ENCODE data around the gene STXBP5. TPM values are rescaled to one million over a fixed set of nuclear protein-coding genes. Genes with fewer than 3 reads are reported as not detected.

The STXBP5 gene
- total RNA-seq, 1 experiment from 2014 or later = 30.5 TPM

DNA sequence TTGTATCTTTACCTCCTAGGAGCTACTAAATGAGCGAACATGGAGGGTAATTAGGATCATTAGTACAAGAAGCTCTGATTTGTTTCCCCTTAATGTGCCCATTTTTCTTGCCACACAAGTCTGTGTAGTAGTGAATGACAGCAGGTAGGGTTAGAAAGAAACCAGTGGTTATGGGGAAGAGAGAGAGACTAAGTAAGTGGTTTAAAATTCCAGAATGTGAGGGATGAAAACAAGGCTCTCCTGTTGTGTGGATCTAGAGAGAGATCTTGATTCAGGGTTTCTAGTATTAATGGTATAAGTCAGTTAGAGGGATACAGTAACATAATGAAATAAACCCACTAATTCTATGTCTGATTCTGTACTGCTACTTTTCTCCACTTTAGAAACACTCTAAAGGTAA lies 22.7 kb downstream of the STXBP5 start:
- no peaks in the 10 kb centered on the region for H3K9me3 ChIP-seq (ENCODE audit: low read length)
- no peak overlapping the region for H2AFZ ChIP-seq (ENCODE audit: low read length)
- H4K20me1 ChIP-seq (ENCODE audit: insufficient read depth, low read depth, low read length) = no peaks in the 10 kb centered on the region
- H3K36me3 ChIP-seq (ENCODE audit: insufficient read depth, low read length) = peaks cover 33% of the 10 kb centered on the region; the same call in 1 of the 2 replicates
- no peak overlapping the region for H3K27ac ChIP-seq (ENCODE audit: low read length)
- no peak overlapping the region for H3K4me2 ChIP-seq (ENCODE audit: low read depth, low read length, poor library complexity, severe bottlenecking)
- peaks cover 12% of the 10 kb centered on the region for H3K4me1 ChIP-seq (ENCODE audit: low read length)
- H3K27me3 ChIP-seq (ENCODE audit: low read length) = no peaks in the 10 kb centered on the region
- no peak overlapping the region for H3K4me3 ChIP-seq (ENCODE audit: low read length)
- H3K79me2 ChIP-seq (ENCODE audit: low read length) = peaks cover 93% of the 10 kb centered on the region
- H3K9me2 ChIP-seq (replicated peaks; ENCODE audit: insufficient read depth, low read length) = no peaks in the 10 kb centered on the region
- DNase-seq = no peak
- H3K9ac ChIP-seq (ENCODE audit: low read length) = no peak overlapping the region

DNA sequence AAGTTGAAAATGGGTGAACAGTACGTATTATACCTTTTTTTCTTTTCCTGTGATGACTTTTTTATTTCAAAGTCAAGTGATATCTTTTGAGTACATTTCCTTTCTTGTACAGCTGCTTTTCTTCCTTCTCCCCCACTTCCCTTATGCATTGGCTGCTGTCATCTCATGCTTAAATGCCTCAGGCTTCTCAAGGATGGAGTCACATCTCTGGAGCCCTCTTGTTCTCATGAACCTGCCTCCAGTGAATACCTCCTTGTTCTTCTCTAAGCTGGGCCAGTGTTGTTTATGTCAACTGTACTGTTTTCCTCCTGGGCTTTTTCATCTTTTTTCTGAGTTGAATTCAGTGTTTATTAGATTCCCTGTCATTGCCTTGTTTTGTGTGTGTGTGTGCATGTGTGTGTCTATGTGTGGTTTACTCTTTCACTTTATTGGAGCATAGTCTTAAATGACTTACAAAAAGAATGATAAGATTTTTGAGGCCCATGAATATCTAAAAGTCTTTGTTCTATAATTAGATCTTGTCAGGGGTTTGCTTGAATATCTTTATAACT lies 23.6 kb downstream of the STXBP5 start:
- H3K36me3 ChIP-seq (ENCODE audit: insufficient read depth, low read length) = peaks cover 29% of the 10 kb centered on the region; the same call in 1 of the 2 replicates
- H3K27me3 ChIP-seq (ENCODE audit: low read length) = no peaks in the 10 kb centered on the region
- no peak overlapping the region for H3K27ac ChIP-seq (ENCODE audit: low read length)
- peak; percentile 38 for DNase-seq
- H3K9ac ChIP-seq (ENCODE audit: low read length) = no peak overlapping the region
- H4K20me1 ChIP-seq (ENCODE audit: insufficient read depth, low read depth, low read length) = no peaks in the 10 kb centered on the region
- H3K4me3 ChIP-seq (ENCODE audit: low read length) = no peak overlapping the region
- H3K79me2 ChIP-seq (ENCODE audit: low read length) = peaks cover 93% of the 10 kb centered on the region
- H3K9me2 ChIP-seq (replicated peaks; ENCODE audit: insufficient read depth, low read length) = no peaks in the 10 kb centered on the region
- H3K4me1 ChIP-seq (ENCODE audit: low read length) = peaks cover 12% of the 10 kb centered on the region
- no peak overlapping the region for H2AFZ ChIP-seq (ENCODE audit: low read length)
- no peaks in the 10 kb centered on the region for H3K9me3 ChIP-seq (ENCODE audit: low read length)
- H3K4me2 ChIP-seq (ENCODE audit: low read depth, low read length, poor library complexity, severe bottlenecking) = no peak overlapping the region

DNA sequence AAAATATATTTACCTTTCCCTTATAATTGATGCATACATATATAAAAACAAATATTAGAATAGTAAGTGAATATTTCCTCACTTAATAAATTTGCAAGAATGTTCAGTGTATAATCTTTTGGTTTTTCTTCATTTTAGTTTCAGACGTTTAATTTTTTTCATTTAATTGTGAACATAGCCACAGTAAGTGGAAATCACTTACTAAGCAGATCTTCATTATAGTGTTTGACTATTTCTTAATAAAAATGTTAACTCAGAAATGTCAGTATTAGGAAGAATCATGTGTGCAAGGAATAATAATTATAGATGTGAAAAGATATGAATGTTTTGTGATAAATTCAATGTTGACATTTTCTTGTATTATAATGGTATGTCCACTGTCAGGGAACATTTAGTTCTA lies 27.4 kb downstream of the STXBP5 start:
- Histone ChIP-seq H3K27me3 (ENCODE audit: low read length) (no peaks in the 10 kb centered on the region), H3K9me2 (replicated peaks; ENCODE audit: insufficient read depth, low read length) (no peaks in the 10 kb centered on the region), H4K20me1 (ENCODE audit: insufficient read depth, low read depth, low read length) (no peaks in the 10 kb centered on the region), H3K36me3 (ENCODE audit: insufficient read depth, low read length) (peaks cover 13% of the 10 kb centered on the region; the same call in 1 of the 2 replicates), H3K4me2 (ENCODE audit: low read depth, low read length, poor library complexity, severe bottlenecking) (no peak overlapping the region), H3K4me1 (ENCODE audit: low read length) (peaks cover 12% of the 10 kb centered on the region), H3K4me3 (ENCODE audit: low read length) (no peak overlapping the region), H2AFZ (ENCODE audit: low read length) (no peak overlapping the region), H3K9ac (ENCODE audit: low read length) (no peak overlapping the region), H3K9me3 (ENCODE audit: low read length) (no peaks in the 10 kb centered on the region), H3K79me2 (ENCODE audit: low read length) (peaks cover 94% of the 10 kb centered on the region), H3K27ac (ENCODE audit: low read length) (no peak overlapping the region)
- no peak for DNase-seq

DNA sequence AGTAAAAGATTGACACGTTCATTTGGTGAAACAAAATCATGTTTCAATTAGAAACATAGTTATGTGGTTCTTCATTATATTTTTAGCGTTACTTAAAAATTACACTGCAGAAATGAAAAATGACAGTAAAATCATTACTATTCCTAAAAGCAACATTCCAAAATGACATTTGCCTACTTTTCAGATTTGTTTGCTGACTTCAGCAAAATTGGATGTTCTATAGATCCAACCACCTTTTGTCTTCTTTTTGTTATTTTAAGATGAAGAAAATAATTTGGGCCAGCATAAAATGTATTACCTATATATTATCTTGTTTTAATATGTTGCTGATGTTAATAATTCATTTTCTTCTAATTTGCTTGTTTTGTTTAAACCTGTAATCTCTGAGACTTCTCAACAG lies 30.5 kb downstream of the STXBP5 start:
- peaks cover 69% of the 10 kb centered on the region for H3K79me2 ChIP-seq (ENCODE audit: low read length)

DNA sequence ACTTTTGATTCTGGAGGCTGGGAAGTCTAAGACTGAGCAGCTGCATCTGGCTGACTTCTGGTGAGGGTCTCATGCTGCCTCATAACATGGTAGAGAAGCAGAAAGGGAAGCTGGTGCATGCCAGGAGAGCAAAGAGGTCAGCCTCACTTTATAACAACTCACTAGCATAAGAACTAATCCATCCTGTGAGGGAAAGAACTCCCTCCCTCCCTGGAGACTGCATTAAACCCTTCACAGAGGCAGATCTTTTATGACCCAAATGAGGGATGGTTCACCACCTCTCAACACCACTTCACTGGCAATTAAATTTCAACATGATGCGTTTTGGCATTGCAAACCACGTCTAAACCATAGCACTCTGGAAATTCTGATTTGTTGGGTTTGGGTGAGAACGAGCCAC lies 33.9 kb downstream of the STXBP5 start:
- Histone ChIP-seq H3K36me3 (ENCODE audit: insufficient read depth, low read length) (peaks cover 35% of the 10 kb centered on the region; the same call in 1 of the 2 replicates), H3K27ac (ENCODE audit: low read length) (no peak overlapping the region), H3K9me2 (replicated peaks; ENCODE audit: insufficient read depth, low read length) (no peaks in the 10 kb centered on the region), H2AFZ (ENCODE audit: low read length) (no peak overlapping the region), H4K20me1 (ENCODE audit: insufficient read depth, low read depth, low read length) (no peaks in the 10 kb centered on the region), H3K4me3 (ENCODE audit: low read length) (no peak overlapping the region), H3K4me1 (ENCODE audit: low read length) (no peaks in the 10 kb centered on the region), H3K9ac (ENCODE audit: low read length) (no peak overlapping the region), H3K27me3 (ENCODE audit: low read length) (no peaks in the 10 kb centered on the region), H3K4me2 (ENCODE audit: low read depth, low read length, poor library complexity, severe bottlenecking) (no peak overlapping the region), H3K79me2 (ENCODE audit: low read length) (peaks cover 52% of the 10 kb centered on the region), H3K9me3 (ENCODE audit: low read length) (no peaks in the 10 kb centered on the region)
- no peak for DNase-seq

More for the DNA sequence above, 30.5 kb downstream of the STXBP5 start:
- H3K9me3 ChIP-seq (ENCODE audit: low read length) = no peaks in the 10 kb centered on the region
- no peaks in the 10 kb centered on the region for H4K20me1 ChIP-seq (ENCODE audit: insufficient read depth, low read depth, low read length)
- DNase-seq = no peak
- no peaks in the 10 kb centered on the region for H3K27me3 ChIP-seq (ENCODE audit: low read length)
- H3K36me3 ChIP-seq (ENCODE audit: insufficient read depth, low read length) = peaks cover 16% of the 10 kb centered on the region; the same call in 1 of the 2 replicates
- H2AFZ ChIP-seq (ENCODE audit: low read length) = no peak overlapping the region
- H3K4me2 ChIP-seq (ENCODE audit: low read depth, low read length, poor library complexity, severe bottlenecking) = no peak overlapping the region
- no peak overlapping the region for H3K4me3 ChIP-seq (ENCODE audit: low read length)
- H3K4me1 ChIP-seq (ENCODE audit: low read length) = no peaks in the 10 kb centered on the region
- no peak overlapping the region for H3K27ac ChIP-seq (ENCODE audit: low read length)
- no peak overlapping the region for H3K9ac ChIP-seq (ENCODE audit: low read length)
- no peaks in the 10 kb centered on the region for H3K9me2 ChIP-seq (replicated peaks; ENCODE audit: insufficient read depth, low read length)

DNA sequence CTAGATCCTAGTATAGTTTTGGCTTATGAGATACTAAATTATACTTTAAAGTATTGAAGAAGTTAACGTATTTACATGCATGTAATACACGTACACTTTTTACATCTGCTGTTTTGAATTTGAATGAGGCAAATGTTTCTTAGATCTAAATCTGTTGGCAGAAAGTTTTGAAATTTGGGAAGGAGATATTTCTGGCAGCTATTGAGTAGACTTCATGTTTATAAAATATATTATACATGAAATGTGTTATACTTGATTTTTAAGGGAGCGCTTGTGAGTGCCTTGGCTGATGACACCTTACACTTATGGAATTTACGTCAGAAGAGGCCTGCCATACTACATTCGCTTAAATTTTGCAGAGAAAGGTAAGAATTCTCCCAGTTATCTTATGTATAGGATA lies 34.7 kb downstream of the STXBP5 start:
- DNase-seq = no peak
- H3K4me1 ChIP-seq (ENCODE audit: low read length) = no peaks in the 10 kb centered on the region
- no peak overlapping the region for H3K27ac ChIP-seq (ENCODE audit: low read length)
- H2AFZ ChIP-seq (ENCODE audit: low read length) = no peak overlapping the region
- H3K27me3 ChIP-seq (ENCODE audit: low read length) = no peaks in the 10 kb centered on the region
- no peaks in the 10 kb centered on the region for H4K20me1 ChIP-seq (ENCODE audit: insufficient read depth, low read depth, low read length)
- H3K9me3 ChIP-seq (ENCODE audit: low read length) = no peaks in the 10 kb centered on the region
- H3K79me2 ChIP-seq (ENCODE audit: low read length) = peaks cover 53% of the 10 kb centered on the region
- no peak overlapping the region for H3K4me3 ChIP-seq (ENCODE audit: low read length)
- no peak overlapping the region for H3K9ac ChIP-seq (ENCODE audit: low read length)
- H3K36me3 ChIP-seq (ENCODE audit: insufficient read depth, low read length) = peaks cover 35% of the 10 kb centered on the region; the same call in 1 of the 2 replicates
- H3K9me2 ChIP-seq (replicated peaks; ENCODE audit: insufficient read depth, low read length) = no peaks in the 10 kb centered on the region
- H3K4me2 ChIP-seq (ENCODE audit: low read depth, low read length, poor library complexity, severe bottlenecking) = no peak overlapping the region

DNA sequence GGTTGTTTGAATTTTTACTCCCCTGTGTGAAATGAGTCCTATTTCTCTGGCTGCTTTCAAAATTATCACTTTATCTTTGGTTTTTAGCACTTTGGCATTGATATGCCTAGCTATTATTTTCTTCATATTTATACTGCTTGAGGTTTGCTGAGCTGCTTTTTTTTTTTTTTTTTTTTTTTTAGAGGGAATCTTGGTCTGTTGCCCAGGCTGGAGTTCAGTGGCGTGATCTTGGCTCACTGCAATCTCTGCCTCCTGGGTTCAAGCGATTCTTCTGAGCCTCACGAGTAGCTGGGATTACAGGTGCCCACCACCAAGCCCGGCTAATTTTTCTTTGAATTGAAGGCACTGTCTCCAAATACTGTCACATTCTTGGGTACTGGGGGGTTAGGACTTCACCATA lies 40.6 kb downstream of the STXBP5 start:
- H3K4me2 ChIP-seq (ENCODE audit: low read depth, low read length, poor library complexity, severe bottlenecking) = no peak overlapping the region
- no peak overlapping the region for H3K9ac ChIP-seq (ENCODE audit: low read length)
- no peaks in the 10 kb centered on the region for H4K20me1 ChIP-seq (ENCODE audit: insufficient read depth, low read depth, low read length)
- no peaks in the 10 kb centered on the region for H3K4me1 ChIP-seq (ENCODE audit: low read length)
- H3K36me3 ChIP-seq (ENCODE audit: insufficient read depth, low read length) = peaks cover 66% of the 10 kb centered on the region
- DNase-seq = no peak
- no peak overlapping the region for H2AFZ ChIP-seq (ENCODE audit: low read length)
- no peak overlapping the region for H3K27ac ChIP-seq (ENCODE audit: low read length)
- H3K79me2 ChIP-seq (ENCODE audit: low read length) = peaks cover 47% of the 10 kb centered on the region
- no peaks in the 10 kb centered on the region for H3K27me3 ChIP-seq (ENCODE audit: low read length)
- H3K4me3 ChIP-seq (ENCODE audit: low read length) = no peak overlapping the region
- H3K9me3 ChIP-seq (ENCODE audit: low read length) = no peaks in the 10 kb centered on the region
- no peaks in the 10 kb centered on the region for H3K9me2 ChIP-seq (replicated peaks; ENCODE audit: insufficient read depth, low read length)

DNA sequence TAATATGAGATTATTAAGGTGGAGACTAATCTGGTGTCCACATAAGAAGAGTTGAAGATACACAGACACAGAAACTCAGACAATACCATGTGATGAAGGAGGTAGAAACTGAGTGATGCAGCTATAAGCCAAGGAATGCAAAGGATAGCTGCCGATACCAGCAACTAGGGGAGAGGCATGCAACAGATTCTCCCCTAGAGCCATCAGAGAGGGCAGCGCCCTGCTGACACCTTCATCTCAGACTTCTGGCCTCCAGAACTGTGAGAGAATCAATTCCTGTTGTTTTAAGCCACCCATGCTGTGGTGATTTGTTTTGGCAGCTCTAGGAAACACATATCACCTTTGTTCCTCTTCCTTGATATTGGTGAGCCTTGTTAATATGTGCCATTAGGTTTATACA lies 41.5 kb downstream of the STXBP5 start:
- no peaks in the 10 kb centered on the region for H3K9me3 ChIP-seq (ENCODE audit: low read length)
- H3K9me2 ChIP-seq (replicated peaks; ENCODE audit: insufficient read depth, low read length) = no peaks in the 10 kb centered on the region
- no peak overlapping the region for H2AFZ ChIP-seq (ENCODE audit: low read length)
- peaks cover 70% of the 10 kb centered on the region for H3K36me3 ChIP-seq (ENCODE audit: insufficient read depth, low read length)
- peaks cover 44% of the 10 kb centered on the region for H3K79me2 ChIP-seq (ENCODE audit: low read length)
- DNase-seq = no peak
- H3K27me3 ChIP-seq (ENCODE audit: low read length) = no peaks in the 10 kb centered on the region
- H3K4me2 ChIP-seq (ENCODE audit: low read depth, low read length, poor library complexity, severe bottlenecking) = no peak overlapping the region
- H3K4me3 ChIP-seq (ENCODE audit: low read length) = no peak overlapping the region
- no peak overlapping the region for H3K9ac ChIP-seq (ENCODE audit: low read length)
- H3K4me1 ChIP-seq (ENCODE audit: low read length) = no peaks in the 10 kb centered on the region
- no peak overlapping the region for H3K27ac ChIP-seq (ENCODE audit: low read length)
- H4K20me1 ChIP-seq (ENCODE audit: insufficient read depth, low read depth, low read length) = no peaks in the 10 kb centered on the region

Measured in Karpas-422 (cell line).